GM18520 (cell line): ENCODE measurements around the gene FAM181B.
"Not testable (repeated sequence)": the region's sequence is repeated elsewhere in the genome, so short reads cannot be mapped to it uniquely, and the experiment has no call there.

Experiments
- ATAC-seq: cut with Tn5 transposase; IDR thresholded peaks from one replicate; pipeline ENCODE4 v1.9.1; 2021; ENCODE audit not compliant: unreplicated experiment

FAM181B gene

GRCh38 chr11:82732734-82733443 is 775 bp downstream of the FAM181B start:
- ATAC-seq, result no peak

GRCh38 chr11:82732348-82732733 is 1.3 kb downstream of the FAM181B start:
- no peak for ATAC-seq

- ATAC-seq, result no peak
These were observed 1.9 kb downstream of the FAM181B start for GRCh38 chr11:82731691-82732277.

GRCh38 chr11:82730754-82731153 is 2.9 kb downstream of the FAM181B start:
- ATAC-seq, result no peak

GRCh38 chr11:82730286-82730685 is 3.4 kb downstream of the FAM181B start:
- no peak for ATAC-seq

GRCh38 chr11:82724026-82724425 is 9.6 kb downstream of the FAM181B start:
- no peak for ATAC-seq

GRCh38 chr11:82722231-82722630 is 11.4 kb downstream of the FAM181B start:
- ATAC-seq, result no peak

- no peak for ATAC-seq
These were observed 13.2 kb downstream of the FAM181B start for GRCh38 chr11:82720267-82721065.

GRCh38 chr11:82719361-82720105 is 14.1 kb downstream of the FAM181B start:
- ATAC-seq, result no peak

- ATAC-seq, result no peak
These were observed 14.8 kb downstream of the FAM181B start for GRCh38 chr11:82718821-82719220.

GRCh38 chr11:82718307-82718706 is 15.4 kb downstream of the FAM181B start:
- ATAC-seq, result peak; percentile 64

GRCh38 chr11:82714346-82715174 is 19.1 kb downstream of the FAM181B start:
- ATAC-seq, result no peak

GRCh38 chr11:82711648-82712047 is 22.0 kb downstream of the FAM181B start:
- no peak for ATAC-seq

- no peak for ATAC-seq
These were observed 29.9 kb downstream of the FAM181B start for GRCh38 chr11:82703796-82704195.

- ATAC-seq, result no peak
These were observed 30.4 kb downstream of the FAM181B start for GRCh38 chr11:82703226-82703625.

- ATAC-seq, result no peak
These were observed 31.7 kb downstream of the FAM181B start for GRCh38 chr11:82701847-82702520.

- ATAC-seq, result no peak
These were observed 34.9 kb downstream of the FAM181B start for GRCh38 chr11:82698576-82699352.

- ATAC-seq, result no peak
These were observed 40.7 kb downstream of the FAM181B start for GRCh38 chr11:82692981-82693380.

- ATAC-seq, result not testable (repeated sequence)
These were observed 44.3 kb downstream of the FAM181B start for GRCh38 chr11:82689347-82689746.
